GM13977 (cell line): ENCODE results near the gene OR5K2.

Experiments used
- DNase-seq: peaks from one replicate; pipeline ENCODE4 v3.0.0; 2012; ENCODE audit warnings: low spot score
- CTCF ChIP-seq: IDR thresholded peaks from 2 replicates; pipeline ENCODE4 v1.5.1; 2012; ENCODE audit warnings: mild to moderate bottlenecking, control low read depth; ENCODE audit not compliant: insufficient read depth; ENCODE audit errors: extremely low read depth, missing control alignments
- in situ Hi-C: fragments of 300-500 bp; cut with MboI; formaldehyde crosslinking; loops from one replicate; pipeline ENCODE4 v1.12.0; 2022; ENCODE audit warnings: low sequenced_read_pairs, low pct_unique_long_range_greater_than_20kb, mixed read lengths, inconsistent platforms; ENCODE audit not compliant: unreplicated experiment

The OR5K2 gene

GRCh38 chr3:98501863-98502576, 4.5 kb downstream of the OR5K2 start:
- no peak for TF ChIP-seq CTCF
- no peak for DNase-seq
- in situ Hi-C loops: no loop called here

GRCh38 chr3:98504539-98504938, 7.1 kb downstream of the OR5K2 start:
- no peak for TF ChIP-seq CTCF
- in situ Hi-C loops: no loop called here

GRCh38 chr3:98508582-98508981, 11.1 kb downstream of the OR5K2 start:
- no peak for TF ChIP-seq CTCF
- no peak for DNase-seq
- in situ Hi-C loops: no loop called here

More at GRCh38 chr3:98504539-98504938, 7.1 kb downstream of the OR5K2 start:
- no peak for DNase-seq

- in situ Hi-C loops: no loop called here
- TF ChIP-seq CTCF: no peak
- DNase-seq: no peak
These were observed 15.1 kb downstream of the OR5K2 start for GRCh38 chr3:98512576-98512975.

GRCh38 chr3:98513091-98513511, 15.6 kb downstream of the OR5K2 start:
- TF ChIP-seq CTCF: no peak
- in situ Hi-C loops: no loop called here
- DNase-seq: no peak

- in situ Hi-C loops: no loop called here
- DNase-seq: no peak
- TF ChIP-seq CTCF: no peak
These were observed 16.3 kb downstream of the OR5K2 start for GRCh38 chr3:98513736-98514135.
